ENCODE data around the gene ASCC3. TPM values are rescaled to one million over a fixed set of nuclear protein-coding genes. Genes with fewer than 3 reads are reported as not detected.

ASCC3 gene
- total RNA-seq, 2 donors from 2014 or later: 35.7 to 56.2 TPM

DNA sequence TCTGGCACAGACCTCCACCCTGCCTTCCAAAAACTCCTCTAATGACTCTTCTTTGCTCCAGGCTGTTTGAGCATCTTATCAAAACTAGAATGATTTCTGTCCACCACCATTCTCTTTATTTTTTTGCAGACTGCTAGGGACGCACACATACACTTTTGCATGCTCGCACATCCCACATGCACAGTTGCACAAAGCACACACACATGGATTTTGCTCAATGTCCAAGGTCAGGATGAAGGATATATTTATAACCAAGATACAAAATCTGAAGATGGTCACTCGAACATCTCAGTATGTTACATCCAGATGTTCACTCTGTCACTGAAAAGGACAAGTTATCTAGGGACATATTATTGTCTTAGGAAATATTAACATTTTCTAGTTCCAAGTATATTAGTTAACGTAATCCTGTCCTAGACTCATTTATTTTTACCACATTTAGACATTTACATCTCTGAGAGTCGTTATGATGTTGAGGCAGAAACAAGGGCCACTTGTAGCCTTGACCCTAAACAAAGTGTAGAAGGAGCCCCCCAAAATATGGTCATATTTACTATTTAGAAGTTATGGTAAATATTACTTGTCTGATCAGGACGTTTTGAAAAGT is 413.0 kb downstream of the ASCC3 start:
- TF ChIP-seq, protein P1, sequence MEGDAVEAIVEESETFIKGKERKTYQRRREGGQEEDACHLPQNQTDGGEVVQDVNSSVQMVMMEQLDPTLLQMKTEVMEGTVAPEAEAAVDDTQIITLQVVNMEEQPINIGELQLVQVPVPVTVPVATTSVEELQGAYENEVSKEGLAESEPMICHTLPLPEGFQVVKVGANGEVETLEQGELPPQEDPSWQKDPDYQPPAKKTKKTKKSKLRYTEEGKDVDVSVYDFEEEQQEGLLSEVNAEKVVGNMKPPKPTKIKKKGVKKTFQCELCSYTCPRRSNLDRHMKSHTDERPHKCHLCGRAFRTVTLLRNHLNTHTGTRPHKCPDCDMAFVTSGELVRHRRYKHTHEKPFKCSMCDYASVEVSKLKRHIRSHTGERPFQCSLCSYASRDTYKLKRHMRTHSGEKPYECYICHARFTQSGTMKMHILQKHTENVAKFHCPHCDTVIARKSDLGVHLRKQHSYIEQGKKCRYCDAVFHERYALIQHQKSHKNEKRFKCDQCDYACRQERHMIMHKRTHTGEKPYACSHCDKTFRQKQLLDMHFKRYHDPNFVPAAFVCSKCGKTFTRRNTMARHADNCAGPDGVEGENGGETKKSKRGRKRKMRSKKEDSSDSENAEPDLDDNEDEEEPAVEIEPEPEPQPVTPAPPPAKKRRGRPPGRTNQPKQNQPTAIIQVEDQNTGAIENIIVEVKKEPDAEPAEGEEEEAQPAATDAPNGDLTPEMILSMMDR (IDR thresholded peaks at IDR 0.05): no peak
- peaks cover 46% of the 10 kb centered on the region for H3K27me3 ChIP-seq (replicated peaks; ENCODE audit: insufficient read depth)
- ATAC-seq (ENCODE audit: insufficient number of reproducible peaks, low FRiP score, low read depth): no peak

DNA sequence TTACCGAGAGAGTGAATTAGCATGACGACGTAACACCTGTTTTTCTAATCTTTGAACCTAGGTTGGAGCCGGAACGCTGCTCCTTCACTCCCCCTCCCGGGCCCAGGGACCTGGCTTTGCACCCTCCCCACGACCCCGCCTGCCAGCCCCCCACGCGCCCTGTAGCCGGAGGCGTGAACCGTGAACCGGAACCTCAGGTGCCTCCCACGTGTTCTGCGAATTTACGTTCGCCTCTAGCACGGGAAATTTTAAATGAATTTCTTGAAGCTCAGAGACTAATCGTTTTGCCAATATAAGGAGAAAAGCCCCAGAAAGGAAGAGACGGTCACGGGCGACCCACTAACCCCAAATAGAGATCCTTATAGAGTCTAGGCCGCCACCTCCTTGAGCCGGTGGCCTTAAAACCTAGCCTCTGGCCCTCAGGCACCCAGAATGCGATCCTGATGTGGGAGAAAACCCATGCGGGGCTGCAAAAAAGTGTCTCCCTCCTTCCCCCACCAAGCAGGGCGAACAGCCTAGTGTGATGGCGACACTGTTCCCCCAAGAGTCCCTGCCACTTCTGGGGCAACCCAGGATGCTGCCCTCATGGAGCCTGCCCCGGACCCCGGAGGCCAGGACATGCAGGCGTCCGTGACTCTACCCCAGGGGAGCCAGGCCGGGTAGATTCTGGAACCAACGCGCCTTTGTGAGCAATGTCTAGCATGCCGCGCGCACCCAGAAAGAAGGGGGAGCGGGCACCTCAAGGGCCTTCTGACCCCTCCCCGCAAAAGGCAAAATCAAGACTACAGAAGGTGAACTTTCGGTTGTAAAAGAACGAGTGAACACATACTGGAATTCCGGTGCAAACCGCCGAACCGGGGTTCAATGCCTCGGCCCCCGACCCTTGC is 413.8 kb downstream of the ASCC3 start:
- ATAC-seq (ENCODE audit: insufficient number of reproducible peaks, low FRiP score, low read depth): no peak
- TF ChIP-seq, protein P1 (IDR thresholded peaks at IDR 0.05): no peak
- Histone ChIP-seq H3K9me3 (no peaks in the 10 kb centered on the region), H3K4me1 (ENCODE audit: control insufficient read depth in 1 of 2, low read depth in 2 of 2) (peaks cover 3 to 16% of the 10 kb centered on the region in 2 donors), H3K36me3 (no peaks in the 10 kb centered on the region), H3K27me3 (replicated peaks; ENCODE audit: insufficient read depth) (peaks cover 52% of the 10 kb centered on the region), H3K27ac (no peak overlapping the region), H3K4me3 (no peak overlapping the region)
- no peak for DNase-seq (ENCODE audit: low spot score)

More for the DNA sequence above, 413.0 kb downstream of the ASCC3 start:
- Histone ChIP-seq H3K4me3 (no peak overlapping the region), H3K36me3 (no peaks in the 10 kb centered on the region), H3K27ac (no peak overlapping the region), H3K4me1 (ENCODE audit: control insufficient read depth in 1 of 2, low read depth in 2 of 2) (peaks cover 3 to 16% of the 10 kb centered on the region in 2 donors), H3K9me3 (no peaks in the 10 kb centered on the region)
- DNase-seq (ENCODE audit: low spot score): no peak

DNA sequence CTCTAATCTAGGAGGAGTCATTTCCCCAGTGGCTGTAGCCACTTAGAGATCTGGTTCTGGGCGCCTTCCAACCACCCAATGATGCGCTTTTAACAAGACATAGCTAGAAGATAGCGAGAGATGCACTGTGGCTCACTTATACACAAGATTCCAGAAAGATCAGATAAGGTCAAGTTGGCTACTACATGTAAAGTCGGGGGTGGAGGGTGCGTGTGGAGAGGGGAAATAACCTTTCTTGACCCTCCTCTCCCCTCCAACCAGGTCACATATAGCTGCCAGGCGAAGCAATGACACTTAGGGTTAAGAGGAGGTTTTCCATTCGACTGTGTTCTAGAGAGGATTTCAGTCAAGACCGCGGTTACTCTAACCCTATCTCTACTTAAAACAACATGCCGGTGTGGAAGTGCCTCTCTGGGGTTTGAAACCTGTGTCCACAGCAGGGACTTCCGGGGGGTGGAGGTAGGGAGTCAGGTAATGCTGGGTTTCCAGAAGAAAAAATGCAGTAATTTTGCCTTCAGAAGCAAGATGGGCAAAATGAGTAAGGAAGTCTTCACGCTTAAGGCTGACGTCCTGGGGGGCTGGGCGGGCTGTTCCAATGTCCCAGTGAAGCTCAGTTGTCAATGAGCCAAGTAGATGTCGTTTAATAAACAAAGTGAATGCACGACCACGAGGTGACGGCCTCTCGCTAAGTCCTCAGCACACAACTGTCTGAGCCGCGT is 414.6 kb downstream of the ASCC3 start:
- ATAC-seq (ENCODE audit: insufficient number of reproducible peaks, low FRiP score, low read depth) (no peak), DNase-seq (ENCODE audit: low spot score) (no peak)
- TF ChIP-seq, protein P1 (IDR thresholded peaks at IDR 0.05): no peak
- H3K36me3 ChIP-seq: no peaks in the 10 kb centered on the region
- H3K9me3 ChIP-seq: no peaks in the 10 kb centered on the region
- peaks cover 60% of the 10 kb centered on the region for H3K27me3 ChIP-seq (replicated peaks; ENCODE audit: insufficient read depth)
- no peak overlapping the region for H3K27ac ChIP-seq
- H3K4me1 ChIP-seq (ENCODE audit: control insufficient read depth in 1 of 2, low read depth in 2 of 2): peaks cover 3 to 16% of the 10 kb centered on the region in 2 donors
- H3K4me3 ChIP-seq: no peak overlapping the region

DNA sequence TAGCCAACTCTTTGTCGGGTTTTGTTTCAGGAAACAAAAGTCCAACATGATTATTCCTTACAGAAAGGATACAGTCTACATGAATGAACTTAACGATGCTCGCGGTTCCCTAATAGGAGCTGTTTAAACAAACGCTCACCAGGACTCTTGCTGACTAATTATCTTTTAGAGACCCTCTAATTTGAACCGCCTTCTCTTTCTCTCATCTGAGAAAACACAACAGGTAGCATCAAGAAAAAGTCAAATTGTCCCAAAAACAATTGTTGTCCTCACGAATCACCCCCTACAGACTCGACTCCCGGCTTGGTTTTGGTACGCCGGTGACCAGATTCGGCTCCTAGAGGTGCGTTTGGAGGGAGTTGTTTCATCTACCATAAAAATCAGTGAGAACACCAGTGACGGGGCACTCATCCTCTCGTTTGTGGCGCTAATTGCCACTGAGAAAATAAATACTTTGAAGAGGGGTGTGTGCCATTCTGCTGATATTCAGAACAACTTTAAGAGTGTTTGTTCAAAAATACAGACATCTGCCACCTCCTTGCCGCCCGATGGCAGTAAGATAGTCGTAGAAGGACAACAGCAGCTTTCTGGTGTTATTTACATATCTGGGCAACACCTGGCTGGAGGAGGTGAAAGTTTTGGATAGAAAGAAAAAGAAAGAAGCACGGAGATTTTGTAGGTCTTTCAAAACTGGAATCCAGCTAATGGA is 415.3 kb downstream of the ASCC3 start:
- H3K36me3 ChIP-seq: no peaks in the 10 kb centered on the region

More for the DNA sequence above, 415.3 kb downstream of the ASCC3 start:
- Histone ChIP-seq H3K27ac (no peak overlapping the region), H3K27me3 (replicated peaks; ENCODE audit: insufficient read depth) (peaks cover 65% of the 10 kb centered on the region), H3K9me3 (no peaks in the 10 kb centered on the region), H3K4me3 (no peak overlapping the region), H3K4me1 (ENCODE audit: control insufficient read depth in 1 of 2, low read depth in 2 of 2) (peaks cover 3 to 16% of the 10 kb centered on the region in 2 donors)
- TF ChIP-seq, protein P1 (IDR thresholded peaks at IDR 0.05): no peak
- DNase-seq (ENCODE audit: low spot score): no peak
- no peak for ATAC-seq (ENCODE audit: insufficient number of reproducible peaks, low FRiP score, low read depth)

Data from thoracic aorta (tissue), 2 donors.